Measurements from ENCODE around the gene TTC7B. TPM values are rescaled to one million over a fixed set of nuclear protein-coding genes. Genes with fewer than 3 reads are reported as not detected.

The TTC7B gene
- total and polyA plus RNA-seq, 2 donors (not counting 1 experiment from before 2014, with no cell fraction given) = 18.8 to 37.5 TPM

DNA sequence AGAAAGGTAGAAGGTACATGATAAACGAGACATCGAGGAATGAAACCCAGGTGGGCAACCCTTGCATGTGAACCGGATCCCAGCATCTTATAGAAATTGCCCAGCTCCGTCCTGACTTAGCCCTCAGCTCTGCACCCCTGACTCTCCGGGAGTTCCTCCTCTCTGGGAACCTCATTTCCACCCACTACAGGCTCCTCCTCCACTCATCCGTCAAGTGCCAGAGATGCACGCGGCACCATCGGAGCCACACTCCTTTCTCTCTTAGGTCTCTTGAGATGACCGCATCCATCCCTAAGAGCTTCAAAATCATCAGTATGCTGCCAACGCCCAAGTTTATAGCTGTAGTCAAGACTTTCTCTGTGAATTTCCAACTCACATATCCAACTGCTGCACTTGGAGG is 84.7 kb downstream of the TTC7B start:
- Histone ChIP-seq H3K27ac (ENCODE audit: insufficient read depth, low read length) (no peak overlapping the region), H3K79me2 (ENCODE audit: control insufficient read depth, insufficient read depth, low read length) (no peaks in the 10 kb centered on the region), H4K20me1 (ENCODE audit: control insufficient read depth, extremely low read depth, insufficient read depth, low read length) (no peaks in the 10 kb centered on the region), H2AFZ (ENCODE audit: low read length) (no peak overlapping the region), H3K9ac (ENCODE audit: insufficient read depth, low read length) (no peak overlapping the region), H3K27me3 (ENCODE audit: control insufficient read depth, insufficient read depth, low read length) (no peaks in the 10 kb centered on the region), H3K4me2 (ENCODE audit: extremely low read depth, insufficient read depth, low read length) (no peak overlapping the region), H3K36me3 (ENCODE audit: control insufficient read depth, insufficient read depth, low read length) (no peaks in the 10 kb centered on the region), H3K4me3 (replicated peaks in 1 of 4; ENCODE audit: control extremely low read depth in 1 of 4, insufficient read depth in 1 of 4, low read depth in 3 of 4, low read length in 4 of 4) (no peak overlapping the region), H3K9me3 (ENCODE audit: control insufficient read depth, insufficient read depth, low read depth, low read length) (no peaks in the 10 kb centered on the region), H3K4me1 (ENCODE audit: control insufficient read depth, extremely low read depth, insufficient read depth, low read length) (no peaks in the 10 kb centered on the region)
- no peak for DNase-seq (ENCODE audit: low read depth in 2 of 2)
- no peak for TF ChIP-seq EZH2 (IDR thresholded peaks at IDR 0.05; ENCODE audit: low read length, missing control alignments)
- TF ChIP-seq, protein P1, sequence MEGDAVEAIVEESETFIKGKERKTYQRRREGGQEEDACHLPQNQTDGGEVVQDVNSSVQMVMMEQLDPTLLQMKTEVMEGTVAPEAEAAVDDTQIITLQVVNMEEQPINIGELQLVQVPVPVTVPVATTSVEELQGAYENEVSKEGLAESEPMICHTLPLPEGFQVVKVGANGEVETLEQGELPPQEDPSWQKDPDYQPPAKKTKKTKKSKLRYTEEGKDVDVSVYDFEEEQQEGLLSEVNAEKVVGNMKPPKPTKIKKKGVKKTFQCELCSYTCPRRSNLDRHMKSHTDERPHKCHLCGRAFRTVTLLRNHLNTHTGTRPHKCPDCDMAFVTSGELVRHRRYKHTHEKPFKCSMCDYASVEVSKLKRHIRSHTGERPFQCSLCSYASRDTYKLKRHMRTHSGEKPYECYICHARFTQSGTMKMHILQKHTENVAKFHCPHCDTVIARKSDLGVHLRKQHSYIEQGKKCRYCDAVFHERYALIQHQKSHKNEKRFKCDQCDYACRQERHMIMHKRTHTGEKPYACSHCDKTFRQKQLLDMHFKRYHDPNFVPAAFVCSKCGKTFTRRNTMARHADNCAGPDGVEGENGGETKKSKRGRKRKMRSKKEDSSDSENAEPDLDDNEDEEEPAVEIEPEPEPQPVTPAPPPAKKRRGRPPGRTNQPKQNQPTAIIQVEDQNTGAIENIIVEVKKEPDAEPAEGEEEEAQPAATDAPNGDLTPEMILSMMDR (conservative IDR thresholded peaks at IDR 0.05 in 1 of 2, IDR thresholded peaks at IDR 0.05 in 1 of 2; ENCODE audit: low read depth in 1 of 2, low read length in 2 of 2) = no peak

DNA sequence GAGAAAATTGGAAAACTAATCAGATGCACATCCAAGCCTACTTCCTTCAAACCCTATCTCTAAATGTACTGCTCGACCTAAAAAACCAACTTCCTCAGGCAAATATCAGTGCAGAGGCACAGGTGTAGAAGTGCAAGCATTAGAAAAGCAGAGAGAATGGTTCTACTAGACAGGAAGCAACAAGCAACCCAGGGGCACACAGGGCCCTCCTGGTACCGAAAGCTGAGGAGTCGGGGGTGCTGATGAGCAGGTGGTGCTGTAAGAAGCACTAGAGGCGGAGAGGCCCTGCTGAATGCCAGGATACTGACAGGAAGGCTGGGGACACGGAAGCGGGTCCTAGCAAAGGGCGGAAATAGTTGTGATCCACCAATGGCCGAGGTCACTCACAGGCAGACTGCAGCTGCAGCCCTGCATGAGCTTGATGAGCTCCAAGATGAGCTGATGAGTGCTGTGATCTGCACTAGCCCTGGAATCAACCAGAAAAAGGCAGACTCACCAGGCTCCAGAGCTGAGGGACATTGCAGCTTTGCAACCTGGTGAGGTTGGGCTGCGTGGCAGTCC is 85.9 kb downstream of the TTC7B start:
- Histone ChIP-seq H3K27me3 (ENCODE audit: control insufficient read depth, insufficient read depth, low read length) (no peaks in the 10 kb centered on the region), H3K27ac (ENCODE audit: insufficient read depth, low read length) (no peak overlapping the region), H3K9ac (ENCODE audit: insufficient read depth, low read length) (no peak overlapping the region), H4K20me1 (ENCODE audit: control insufficient read depth, extremely low read depth, insufficient read depth, low read length) (no peaks in the 10 kb centered on the region), H2AFZ (ENCODE audit: low read length) (no peak overlapping the region), H3K79me2 (ENCODE audit: control insufficient read depth, insufficient read depth, low read length) (no peaks in the 10 kb centered on the region), H3K4me2 (ENCODE audit: extremely low read depth, insufficient read depth, low read length) (no peak overlapping the region), H3K36me3 (ENCODE audit: control insufficient read depth, insufficient read depth, low read length) (no peaks in the 10 kb centered on the region), H3K9me3 (ENCODE audit: control insufficient read depth, insufficient read depth, low read depth, low read length) (no peaks in the 10 kb centered on the region), H3K4me1 (ENCODE audit: control insufficient read depth, extremely low read depth, insufficient read depth, low read length) (no peaks in the 10 kb centered on the region), H3K4me3 (replicated peaks in 1 of 4; ENCODE audit: control extremely low read depth in 1 of 4, insufficient read depth in 1 of 4, low read depth in 3 of 4, low read length in 4 of 4) (no peak overlapping the region)
- no peak for DNase-seq (ENCODE audit: low read depth in 2 of 2)
- TF ChIP-seq EZH2 (IDR thresholded peaks at IDR 0.05; ENCODE audit: low read length, missing control alignments) = no peak
- TF ChIP-seq, protein P1 (conservative IDR thresholded peaks at IDR 0.05 in 1 of 2, IDR thresholded peaks at IDR 0.05 in 1 of 2; ENCODE audit: low read depth in 1 of 2, low read length in 2 of 2) = no peak

DNA sequence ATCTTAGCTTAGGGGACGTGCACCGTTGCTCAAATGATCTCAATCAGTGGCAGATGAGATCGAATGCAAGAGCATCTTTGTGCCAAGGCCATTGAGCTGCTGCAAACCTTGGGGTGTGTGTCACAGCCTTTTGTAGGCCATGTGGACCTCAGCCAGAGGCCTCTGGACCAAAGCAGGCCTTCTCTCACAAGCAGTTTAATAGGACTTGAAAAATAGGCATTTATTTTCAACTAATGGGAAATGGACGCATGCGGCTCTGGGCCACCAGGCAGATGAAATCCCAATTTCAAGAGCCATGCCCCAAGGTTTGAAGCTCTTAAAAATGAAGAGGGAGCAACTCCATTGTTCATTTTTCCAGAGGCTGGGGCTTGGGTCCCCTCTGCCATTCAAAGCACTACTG is 87.3 kb downstream of the TTC7B start:
- DNase-seq (ENCODE audit: low read depth in 2 of 2) = no peak
- no peak overlapping the region for H2AFZ ChIP-seq (ENCODE audit: low read length)

More for the DNA sequence above, 87.3 kb downstream of the TTC7B start:
- no peak overlapping the region for H3K27ac ChIP-seq (ENCODE audit: insufficient read depth, low read length)
- H3K4me1 ChIP-seq (ENCODE audit: control insufficient read depth, extremely low read depth, insufficient read depth, low read length) = no peaks in the 10 kb centered on the region
- no peaks in the 10 kb centered on the region for H3K9me3 ChIP-seq (ENCODE audit: control insufficient read depth, insufficient read depth, low read depth, low read length)
- H4K20me1 ChIP-seq (ENCODE audit: control insufficient read depth, extremely low read depth, insufficient read depth, low read length) = no peaks in the 10 kb centered on the region
- no peaks in the 10 kb centered on the region for H3K27me3 ChIP-seq (ENCODE audit: control insufficient read depth, insufficient read depth, low read length)
- no peak overlapping the region for H3K4me2 ChIP-seq (ENCODE audit: extremely low read depth, insufficient read depth, low read length)
- no peaks in the 10 kb centered on the region for H3K79me2 ChIP-seq (ENCODE audit: control insufficient read depth, insufficient read depth, low read length)
- TF ChIP-seq, protein P1 (conservative IDR thresholded peaks at IDR 0.05 in 1 of 2, IDR thresholded peaks at IDR 0.05 in 1 of 2; ENCODE audit: low read depth in 1 of 2, low read length in 2 of 2) = no peak
- TF ChIP-seq EZH2 (IDR thresholded peaks at IDR 0.05; ENCODE audit: low read length, missing control alignments) = no peak
- no peaks in the 10 kb centered on the region for H3K36me3 ChIP-seq (ENCODE audit: control insufficient read depth, insufficient read depth, low read length)
- H3K9ac ChIP-seq (ENCODE audit: insufficient read depth, low read length) = no peak overlapping the region
- H3K4me3 ChIP-seq (replicated peaks in 1 of 4; ENCODE audit: control extremely low read depth in 1 of 4, insufficient read depth in 1 of 4, low read depth in 3 of 4, low read length in 4 of 4) = no peak overlapping the region

Measured in fibroblast of lung (primary cell).